Duodenal mucosa (tissue), 2 donors: Measurements from ENCODE around the gene ANP32A.

Experiments
- H3K27ac ChIP-seq: one replicate; pipeline ENCODE4 v1.7.0; 2013; ENCODE audit warnings: low read depth, low read length
- H3K27me3 ChIP-seq, 2 donors: one replicate each; pipeline ENCODE4 v1.7.0; 2013; ENCODE audit warnings: low read length in 2 of 2, control low read depth in 1 of 2; ENCODE audit not compliant: insufficient read depth in 2 of 2, control insufficient read depth in 1 of 2
- H3K36me3 ChIP-seq, 2 donors: one replicate each; pipeline ENCODE4 v1.7.0; 2013; ENCODE audit warnings: low read length in 2 of 2, control low read depth in 1 of 2; ENCODE audit not compliant: insufficient read depth in 2 of 2, control insufficient read depth in 1 of 2
- H3K4me1 ChIP-seq, 2 donors: one replicate each; pipeline ENCODE4 v1.7.0; 2013; ENCODE audit warnings: low read length in 2 of 2, control low read depth in 1 of 2; ENCODE audit not compliant: insufficient read depth in 2 of 2, control insufficient read depth in 1 of 2
- H3K4me3 ChIP-seq, 2 donors: one replicate each; pipeline ENCODE4 v1.7.0; 2013; ENCODE audit warnings: low read length in 2 of 2, low read depth in 1 of 2
- H3K9ac ChIP-seq, 2 donors: one replicate each; pipeline ENCODE4 v1.7.0; 2013; ENCODE audit warnings: low read length in 2 of 2, low read depth in 1 of 2
- H3K9me3 ChIP-seq, 2 donors: one replicate each; pipeline ENCODE4 v1.7.0; 2013; ENCODE audit warnings: low read length in 2 of 2, control low read depth in 1 of 2; ENCODE audit not compliant: control insufficient read depth in 1 of 2

Gene ANP32A

DNA sequence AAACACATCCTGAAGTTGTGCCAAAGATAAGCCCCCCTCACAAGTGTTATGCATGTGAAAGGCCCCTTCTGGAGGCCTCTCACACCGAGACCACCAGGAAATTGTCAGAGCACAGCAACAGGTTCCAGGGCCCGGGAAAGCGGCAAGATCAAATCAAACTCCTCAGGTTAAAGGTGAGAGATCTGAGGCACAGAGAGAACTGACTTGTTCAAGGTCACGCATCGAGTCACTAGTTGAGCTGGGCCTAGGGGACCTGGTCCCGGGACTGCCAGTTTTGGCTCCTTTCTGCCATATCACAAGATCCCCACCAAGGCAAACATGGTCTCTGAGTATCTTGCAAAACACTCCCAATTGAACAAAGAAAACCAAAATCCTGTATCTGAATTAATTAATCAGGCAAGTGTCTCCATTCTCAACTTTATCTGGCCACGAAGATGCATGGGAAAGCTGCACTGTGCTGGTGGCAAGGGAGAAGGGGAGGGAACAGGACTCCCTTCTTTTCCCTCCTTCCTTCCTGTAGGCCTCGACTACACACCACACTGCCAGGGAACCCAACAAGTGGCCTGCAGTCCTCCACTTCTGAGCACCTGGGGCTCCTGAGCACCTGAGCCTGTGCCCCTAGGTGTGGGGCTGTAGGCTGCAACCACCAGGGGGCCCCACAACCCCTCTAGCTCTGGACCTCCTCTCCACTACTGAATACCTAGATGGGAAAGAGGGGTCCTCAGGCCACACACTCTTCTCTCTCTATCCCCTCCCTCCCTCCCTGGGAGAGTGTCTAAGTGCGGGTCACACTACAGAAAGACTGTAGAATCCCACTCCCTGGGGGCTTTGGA is 37.3 kb downstream of the ANP32A start:
- H3K27ac ChIP-seq, result no peak overlapping the region
- H3K36me3 ChIP-seq, result peaks cover 33 to 80% of the 10 kb centered on the region in 2 donors
- no peak overlapping the region for H3K9ac ChIP-seq

GRCh38 chr15:68782589-68783161 is 38.0 kb downstream of the ANP32A start:
- H3K36me3 ChIP-seq, result peaks cover 33 to 78% of the 10 kb centered on the region in 2 donors
- H3K9ac ChIP-seq, result no peak overlapping the region
- no peaks in the 10 kb centered on the region for H3K27me3 ChIP-seq
- H3K9me3 ChIP-seq, result no peaks in the 10 kb centered on the region
- no peaks in the 10 kb centered on the region for H3K4me1 ChIP-seq
- no peak overlapping the region for H3K27ac ChIP-seq
- no peak overlapping the region for H3K4me3 ChIP-seq

More for the DNA sequence above, 37.3 kb downstream of the ANP32A start:
- no peaks in the 10 kb centered on the region for H3K4me1 ChIP-seq
- no peaks in the 10 kb centered on the region for H3K27me3 ChIP-seq
- no peaks in the 10 kb centered on the region for H3K9me3 ChIP-seq
- H3K4me3 ChIP-seq, result no peak overlapping the region

- peaks cover 33 to 71% of the 10 kb centered on the region in 2 donors for H3K36me3 ChIP-seq
- H3K4me1 ChIP-seq, result peaks cover 0 to under 1% of the 10 kb centered on the region in 2 donors
- no peaks in the 10 kb centered on the region for H3K27me3 ChIP-seq
Observed at GRCh38 chr15:68781766-68782588, 38.7 kb downstream of the ANP32A start.

DNA sequence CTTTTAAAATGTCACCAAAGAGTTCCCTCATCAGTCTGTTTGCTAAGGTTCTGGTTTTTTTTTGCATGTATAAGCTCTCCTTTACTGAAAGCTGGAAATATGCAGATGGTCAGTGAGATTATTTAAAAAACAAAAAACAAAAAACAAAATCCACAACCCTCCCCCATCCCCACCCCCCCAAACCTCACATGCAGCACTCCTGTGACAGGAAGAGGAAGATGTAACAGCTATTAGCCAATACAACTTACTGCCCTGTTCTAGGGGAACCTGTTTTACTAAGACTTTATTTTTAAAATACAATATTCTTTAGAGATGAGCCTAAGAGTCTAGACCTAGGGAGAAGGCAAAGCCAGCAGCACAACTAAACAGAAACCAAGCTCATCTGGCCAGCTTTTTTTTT is 39.5 kb downstream of the ANP32A start:
- peaks cover 5 to 7% of the 10 kb centered on the region in 2 donors for H3K4me1 ChIP-seq
- H3K9me3 ChIP-seq, result no peaks in the 10 kb centered on the region
- no peak overlapping the region for H3K4me3 ChIP-seq
- H3K36me3 ChIP-seq, result peaks cover 33 to 65% of the 10 kb centered on the region in 2 donors
- H3K9ac ChIP-seq, result no peak overlapping the region
- no peaks in the 10 kb centered on the region for H3K27me3 ChIP-seq
- no peak overlapping the region for H3K27ac ChIP-seq

More at GRCh38 chr15:68781766-68782588, 38.7 kb downstream of the ANP32A start:
- Histone ChIP-seq H3K4me3 (no peak overlapping the region), H3K27ac (no peak overlapping the region), H3K9me3 (no peaks in the 10 kb centered on the region), H3K9ac (no peak overlapping the region)

- Histone ChIP-seq H3K4me1 (peaks cover 10 to 13% of the 10 kb centered on the region in 2 donors), H3K36me3 (peaks cover 25 to 45% of the 10 kb centered on the region in 2 donors)
Observed at GRCh38 chr15:68778876-68779275, 41.8 kb downstream of the ANP32A start.

DNA sequence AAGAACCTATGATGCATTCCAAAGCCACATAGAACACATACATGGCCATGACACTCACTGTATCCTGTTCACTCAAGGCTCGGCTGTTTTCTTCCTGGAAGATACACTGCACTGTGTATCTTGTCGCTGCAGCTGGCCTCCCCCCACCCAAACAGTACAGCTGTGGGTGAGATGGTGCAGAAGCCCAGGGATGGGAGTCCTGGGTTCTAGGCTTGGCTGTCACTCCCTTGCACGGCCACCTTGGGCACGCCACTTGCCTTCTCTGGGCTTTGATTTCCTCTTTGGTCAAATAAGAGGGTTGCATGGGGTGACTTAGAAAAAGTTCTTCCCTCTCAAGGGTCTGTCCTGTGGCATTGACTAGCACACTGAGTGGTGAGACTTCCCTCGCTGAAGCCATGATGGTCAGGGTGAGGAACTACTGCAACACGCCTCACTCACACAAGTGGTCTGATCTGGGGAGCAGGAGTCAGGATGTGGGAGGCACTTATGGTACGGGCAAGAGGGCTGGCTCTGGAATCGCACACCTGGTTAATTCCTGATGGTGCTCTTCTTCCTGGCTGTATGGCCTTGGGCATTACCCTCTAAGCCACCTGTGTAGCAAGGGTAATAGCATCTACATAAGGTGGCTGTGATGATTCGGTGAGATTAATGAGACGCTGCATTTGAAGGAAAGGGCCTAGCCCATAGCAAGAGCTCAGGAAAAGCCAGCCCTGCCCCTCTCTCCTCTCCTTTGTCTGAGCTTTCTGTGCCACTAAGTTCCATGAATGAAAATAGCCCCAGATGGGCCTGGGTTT is 44.0 kb downstream of the ANP32A start:
- Histone ChIP-seq H3K27ac (no peak overlapping the region), H3K27me3 (no peaks in the 10 kb centered on the region), H3K4me3 (no peak overlapping the region), H3K9ac (no peak overlapping the region), H3K9me3 (no peaks in the 10 kb centered on the region), H3K36me3 (peaks cover 12 to 25% of the 10 kb centered on the region in 2 donors), H3K4me1 (peaks cover 10 to 13% of the 10 kb centered on the region in 2 donors)

More at GRCh38 chr15:68778876-68779275, 41.8 kb downstream of the ANP32A start:
- Histone ChIP-seq H3K27me3 (no peaks in the 10 kb centered on the region), H3K9ac (no peak overlapping the region), H3K4me3 (no peak overlapping the region), H3K9me3 (no peaks in the 10 kb centered on the region), H3K27ac (no peak overlapping the region)

DNA sequence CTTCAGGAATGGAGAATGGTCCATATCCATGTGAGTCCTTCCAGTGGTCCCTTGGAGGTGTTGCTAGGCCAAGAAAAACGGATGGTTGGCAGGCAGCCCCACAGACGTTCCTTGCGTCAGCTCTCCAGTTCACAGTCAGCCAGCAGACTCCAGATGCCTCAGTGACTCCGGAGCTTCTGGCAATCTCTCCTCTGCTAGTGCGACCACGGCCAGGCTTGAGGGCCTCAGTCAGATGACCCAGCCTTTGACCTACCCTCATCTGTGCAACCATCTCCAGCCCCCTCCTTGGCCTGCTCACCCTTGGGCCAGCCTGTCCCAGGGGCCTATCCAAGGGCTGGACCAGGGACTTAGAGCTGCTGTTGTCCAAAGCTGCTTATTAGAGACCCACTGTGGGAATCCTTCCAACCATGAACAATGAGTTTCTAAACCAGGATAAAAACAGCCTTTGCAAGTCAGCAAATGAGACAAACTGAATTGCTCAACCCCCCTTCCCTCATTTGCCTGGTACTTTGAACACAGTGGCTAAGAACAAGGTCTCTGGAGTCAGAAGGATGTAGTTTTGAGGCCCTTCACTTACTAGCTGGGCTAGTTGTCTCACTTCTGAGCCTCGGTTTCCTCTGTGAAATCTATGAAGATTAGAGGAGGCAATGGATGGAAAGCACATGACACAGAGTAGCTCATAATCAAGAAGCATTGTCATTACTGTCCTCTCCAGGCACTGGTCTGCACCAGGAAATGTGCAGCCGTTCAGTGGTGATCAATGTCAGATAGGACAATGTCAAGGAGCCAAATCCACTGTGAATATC is 44.8 kb downstream of the ANP32A start:
- Histone ChIP-seq H3K27ac (no peak overlapping the region), H3K4me1 (peaks cover 10 to 13% of the 10 kb centered on the region in 2 donors), H3K9me3 (no peaks in the 10 kb centered on the region), H3K4me3 (no peak overlapping the region), H3K9ac (no peak overlapping the region), H3K27me3 (no peaks in the 10 kb centered on the region), H3K36me3 (peaks cover 10 to 19% of the 10 kb centered on the region in 2 donors)

GRCh38 chr15:68775236-68775577 is 45.5 kb downstream of the ANP32A start:
- Histone ChIP-seq H3K36me3 (peaks cover 5 to 13% of the 10 kb centered on the region in 2 donors), H3K4me1 (peaks cover 10 to 13% of the 10 kb centered on the region in 2 donors), H3K9me3 (no peaks in the 10 kb centered on the region), H3K27me3 (no peaks in the 10 kb centered on the region), H3K9ac (no peak overlapping the region), H3K4me3 (no peak overlapping the region), H3K27ac (no peak overlapping the region)
